Uterus (tissue), 4 donors: ENCODE data around the gene RPS6KA2. TPM values are rescaled to one million over a fixed set of nuclear protein-coding genes. Genes with fewer than 3 reads are reported as not detected.

Experiments used
- DNase-seq, 2 donors: peaks; one replicate each; pipeline ENCODE4 v3.0.0-alpha.2; 2019 to 2020
- H3K27ac ChIP-seq, 2 donors: fragments of 200-600 bp; sonication (generic); 1 replicate in 1 of 2; 2 replicates in 1 of 2; pipeline ENCODE4 v1.5.1; 2016 to 2018
- H3K27me3 ChIP-seq, 2 donors: fragments of 200-600 bp; sonication (generic); one replicate each; pipeline ENCODE4 v1.5.1; 2018 to 2019; ENCODE audit warnings: control low read depth in 1 of 2
- H3K36me3 ChIP-seq, 2 donors: fragments of 200-600 bp; sonication (generic); one replicate each; pipeline ENCODE4 v1.5.1; 2019; ENCODE audit warnings: control low read depth in 1 of 2
- H3K4me1 ChIP-seq, 2 donors: fragments of 200-600 bp; sonication (generic); one replicate each; pipeline ENCODE4 v1.5.1; 2018 to 2019; ENCODE audit warnings: control low read depth in 1 of 2
- H3K4me3 ChIP-seq, 2 donors: fragments of 200-600 bp; sonication (generic); 1 replicate in 1 of 2; 2 replicates in 1 of 2; pipeline ENCODE4 v1.5.1; 2018 to 2019; ENCODE audit warnings: mild to moderate bottlenecking in 1 of 2
- H3K9me3 ChIP-seq, 2 donors: fragments of 200-600 bp; sonication (generic); one replicate each; pipeline ENCODE4 v1.5.1; 2019; ENCODE audit warnings: control low read depth in 1 of 2
- POLR2A ChIP-seq, 2 donors: fragments of 450-650 bp; IDR thresholded peaks; one replicate each; pipeline ENCODE4 v1.6.1; 2016; ENCODE audit warnings: antibody characterized with exemption in 2 of 2, mild to moderate bottlenecking in 1 of 2, moderate library complexity in 1 of 2
- intact Hi-C: fragments of 100-400 bp; cut with DNase I; formaldehyde crosslinking; loops from one replicate; pipeline ENCODE4 v1.15.1; 2023; ENCODE audit warnings: low total_unique reads
- total RNA-seq, 4 donors: library from RNA; depleted of rRNA in 3 of 4; stranded (reverse); fragments of >200 nt in 3 of 4; gene quantifications; one replicate each; pipeline versions ENCODE4 v1.1.0 to v1.2.4, GENCODE V29; 2014 to 2023
- TF ChIP-seq, protein P1 (sequence below), 4 experiments: fragments of 200-600 bp in 2 of 4; fragments of 450-650 bp in 2 of 4; sonication (generic) in 2 of 4; IDR thresholded peaks; one replicate each; pipeline ENCODE4 v1.5.1; 2016 to 2019; ENCODE audit warnings: antibody characterized with exemption in 4 of 4, mild to moderate bottlenecking in 2 of 4, moderate library complexity in 1 of 4
- donor health status: DM: yes; HTN: yes; CAD: no.

Gene RPS6KA2
- total RNA-seq, 4 donors from 2014 or later = 34.0 to 78.4 (median 55.8) TPM

DNA sequence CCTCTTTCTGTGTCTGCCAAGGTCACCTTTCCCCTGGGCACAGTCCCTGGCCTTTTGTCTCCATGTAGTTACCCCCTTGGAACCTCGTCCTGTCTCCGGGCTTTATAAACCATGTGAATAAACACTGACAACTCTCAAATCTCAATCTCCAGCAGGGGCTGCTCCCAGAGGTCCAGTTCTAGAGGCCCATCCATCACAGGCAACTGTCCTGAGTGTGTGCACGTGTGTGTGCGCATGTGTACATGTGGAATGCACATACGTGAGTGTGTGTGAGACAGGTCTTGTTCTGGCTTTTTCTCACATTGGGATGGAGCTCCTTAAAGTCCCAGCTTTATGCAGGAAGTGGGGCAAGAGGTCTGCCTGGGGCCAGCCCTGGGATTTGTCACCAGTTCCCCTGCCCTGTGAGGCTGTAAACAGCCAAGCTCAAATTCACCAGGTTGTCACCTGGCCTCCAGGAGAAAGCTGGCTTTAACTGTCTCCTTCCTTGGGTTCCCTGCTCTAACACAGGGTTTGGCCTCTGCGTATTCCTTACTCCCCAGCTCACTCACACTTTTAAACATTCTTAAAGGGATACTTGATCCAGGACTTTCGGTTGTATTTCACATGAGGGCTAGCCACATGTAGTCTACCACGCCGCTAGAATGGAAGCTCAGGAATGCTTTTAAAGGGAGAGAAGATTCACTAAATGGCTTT, 83.3 kb downstream of the RPS6KA2 start:
- no peak overlapping the region for H3K4me3 ChIP-seq
- DNase-seq = no peak
- TF ChIP-seq POLR2A (IDR thresholded peaks at IDR 0.05) = no peak
- TF ChIP-seq, protein P1, sequence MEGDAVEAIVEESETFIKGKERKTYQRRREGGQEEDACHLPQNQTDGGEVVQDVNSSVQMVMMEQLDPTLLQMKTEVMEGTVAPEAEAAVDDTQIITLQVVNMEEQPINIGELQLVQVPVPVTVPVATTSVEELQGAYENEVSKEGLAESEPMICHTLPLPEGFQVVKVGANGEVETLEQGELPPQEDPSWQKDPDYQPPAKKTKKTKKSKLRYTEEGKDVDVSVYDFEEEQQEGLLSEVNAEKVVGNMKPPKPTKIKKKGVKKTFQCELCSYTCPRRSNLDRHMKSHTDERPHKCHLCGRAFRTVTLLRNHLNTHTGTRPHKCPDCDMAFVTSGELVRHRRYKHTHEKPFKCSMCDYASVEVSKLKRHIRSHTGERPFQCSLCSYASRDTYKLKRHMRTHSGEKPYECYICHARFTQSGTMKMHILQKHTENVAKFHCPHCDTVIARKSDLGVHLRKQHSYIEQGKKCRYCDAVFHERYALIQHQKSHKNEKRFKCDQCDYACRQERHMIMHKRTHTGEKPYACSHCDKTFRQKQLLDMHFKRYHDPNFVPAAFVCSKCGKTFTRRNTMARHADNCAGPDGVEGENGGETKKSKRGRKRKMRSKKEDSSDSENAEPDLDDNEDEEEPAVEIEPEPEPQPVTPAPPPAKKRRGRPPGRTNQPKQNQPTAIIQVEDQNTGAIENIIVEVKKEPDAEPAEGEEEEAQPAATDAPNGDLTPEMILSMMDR (IDR thresholded peaks at IDR 0.05) = no peak
- H3K27me3 ChIP-seq = no peaks in the 10 kb centered on the region
- no peak overlapping the region for H3K27ac ChIP-seq
- no peaks in the 10 kb centered on the region for H3K36me3 ChIP-seq
- H3K9me3 ChIP-seq = no peaks in the 10 kb centered on the region
- no peaks in the 10 kb centered on the region for H3K4me1 ChIP-seq
- intact Hi-C loops = no loop called here

DNA sequence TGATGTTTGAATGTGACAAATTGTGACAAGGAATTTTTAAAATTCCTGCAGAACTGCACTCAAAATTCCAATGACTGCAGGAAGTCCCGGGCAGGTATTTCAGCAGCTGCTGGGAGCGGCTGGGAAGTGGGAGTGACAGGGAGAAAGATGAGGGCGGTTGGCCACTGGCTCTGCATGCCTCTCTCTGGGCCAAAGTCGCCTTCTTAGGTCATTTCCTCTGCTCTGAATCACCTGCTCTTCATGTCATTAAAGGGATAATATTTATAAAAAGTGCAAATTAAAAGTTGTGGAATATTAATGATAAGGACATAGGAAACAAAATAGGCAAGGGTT, 84.5 kb downstream of the RPS6KA2 start:
- no peak overlapping the region for H3K4me3 ChIP-seq
- no peaks in the 10 kb centered on the region for H3K27me3 ChIP-seq
- H3K27ac ChIP-seq = no peak overlapping the region
- no peaks in the 10 kb centered on the region for H3K36me3 ChIP-seq
- DNase-seq = no peak
- TF ChIP-seq, protein P1 (IDR thresholded peaks at IDR 0.05) = no peak
- TF ChIP-seq POLR2A (IDR thresholded peaks at IDR 0.05) = no peak
- no peaks in the 10 kb centered on the region for H3K9me3 ChIP-seq
- no peaks in the 10 kb centered on the region for H3K4me1 ChIP-seq
- intact Hi-C loops = no loop called here

DNA sequence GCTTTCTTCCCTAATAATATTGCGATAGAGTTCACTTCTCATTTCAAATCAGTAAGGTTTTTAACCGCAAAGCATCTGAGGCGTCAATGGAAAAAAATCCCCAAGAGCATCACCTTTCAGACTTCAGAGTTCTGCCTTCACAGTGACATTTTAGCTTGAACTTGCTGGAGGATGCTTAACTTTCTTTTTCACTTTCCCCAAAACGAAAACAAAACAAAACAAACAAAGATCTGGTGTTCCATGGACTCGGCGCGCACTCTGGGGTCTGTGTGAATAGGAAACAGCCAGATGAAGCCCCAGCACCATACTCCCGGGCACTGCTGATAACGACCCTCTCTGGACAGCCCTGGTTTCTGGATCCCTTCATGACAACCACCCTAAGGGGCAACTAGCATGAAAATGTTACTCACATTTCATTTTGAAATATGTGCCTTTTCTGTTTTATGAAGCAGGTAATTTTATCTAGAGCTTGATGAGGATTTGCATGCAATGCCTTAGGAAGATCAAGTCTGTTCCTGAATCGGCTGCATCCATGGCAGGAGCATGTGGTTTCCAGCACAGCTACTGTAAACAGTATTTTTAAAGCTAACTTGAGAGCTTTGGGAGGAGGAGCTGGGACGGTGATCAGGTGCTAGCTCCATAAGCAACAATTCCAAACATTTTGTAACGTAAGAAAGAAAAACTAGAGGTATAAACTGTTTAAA, 85.0 kb downstream of the RPS6KA2 start:
- DNase-seq = no peak
- Histone ChIP-seq H3K4me3 (no peak overlapping the region), H3K27ac (no peak overlapping the region), H3K27me3 (no peaks in the 10 kb centered on the region), H3K36me3 (no peaks in the 10 kb centered on the region), H3K9me3 (no peaks in the 10 kb centered on the region), H3K4me1 (no peaks in the 10 kb centered on the region)
- intact Hi-C loops = no loop called here
- TF ChIP-seq, protein P1 (IDR thresholded peaks at IDR 0.05) = no peak
- no peak for TF ChIP-seq POLR2A (IDR thresholded peaks at IDR 0.05)

GRCh38 chr6:166541366-166541765, 85.7 kb downstream of the RPS6KA2 start:
- Histone ChIP-seq H3K27ac (no peak overlapping the region), H3K27me3 (no peaks in the 10 kb centered on the region), H3K9me3 (no peaks in the 10 kb centered on the region), H3K36me3 (no peaks in the 10 kb centered on the region), H3K4me3 (no peak overlapping the region), H3K4me1 (no peaks in the 10 kb centered on the region)
- no peak for DNase-seq
- intact Hi-C loops = no loop called here
- TF ChIP-seq, protein P1 (IDR thresholded peaks at IDR 0.05) = no peak
- no peak for TF ChIP-seq POLR2A (IDR thresholded peaks at IDR 0.05)

DNA sequence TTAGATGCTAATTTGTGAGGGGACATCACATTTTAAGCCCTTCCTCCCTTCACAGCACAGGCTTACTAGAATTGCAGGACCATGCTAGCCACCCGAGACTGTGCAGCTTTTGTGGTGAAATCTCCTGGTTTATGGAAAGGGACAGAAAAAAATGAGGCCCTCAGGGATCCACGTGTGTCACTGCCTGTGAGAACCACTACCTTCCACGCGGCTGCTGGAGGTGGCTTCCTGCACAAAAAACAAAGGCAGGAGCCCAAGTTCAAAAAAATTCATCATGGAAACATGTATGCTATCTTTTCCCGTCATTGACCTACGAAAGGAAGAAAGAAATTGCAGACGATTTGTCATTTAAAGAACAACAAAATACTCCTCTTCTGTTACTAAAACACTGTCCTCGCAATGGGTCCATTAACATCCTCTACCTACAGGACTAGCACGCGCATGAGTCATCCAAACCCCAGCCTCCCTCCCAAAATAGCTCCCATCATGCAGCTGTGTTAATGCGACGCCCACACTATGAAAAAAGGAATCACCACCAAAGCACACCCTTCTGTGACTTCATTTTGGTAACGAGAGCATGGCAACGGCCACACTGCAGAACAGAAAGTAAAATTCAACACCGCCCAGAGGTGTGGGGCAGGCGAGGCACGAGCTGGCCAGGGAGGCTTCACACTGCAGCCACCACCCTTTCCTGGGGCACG, 86.3 kb downstream of the RPS6KA2 start:
- intact Hi-C loops = no loop called here
- H3K4me1 ChIP-seq = no peaks in the 10 kb centered on the region
- no peak overlapping the region for H3K4me3 ChIP-seq
- DNase-seq = no peak
- H3K9me3 ChIP-seq = no peaks in the 10 kb centered on the region
- H3K27ac ChIP-seq = no peak overlapping the region
- TF ChIP-seq POLR2A (IDR thresholded peaks at IDR 0.05) = no peak
- no peaks in the 10 kb centered on the region for H3K36me3 ChIP-seq
- H3K27me3 ChIP-seq = no peaks in the 10 kb centered on the region
